Calu3 (cell line): ENCODE data around the gene SF1. TPM values are rescaled to one million over a fixed set of nuclear protein-coding genes. Genes with fewer than 3 reads are reported as not detected.

Experiments used
- BruUV-seq: library from RNA; stranded (reverse); fragments of 400-500 nt; replicated peaks from 2 replicates; lab custom pipeline; 2021; lab: Mats Ljungman, UMichigan
- CTCF ChIA-PET: fragments of 300-600 bp; sonication (Branson Sonifier 250); formaldehyde crosslinking; loops from one replicate; lab custom pipeline; 2022; ENCODE audit warnings: antibody characterized with exemption; lab: Charles Lee
- DNase-seq: peaks from one replicate; pipeline ENCODE4 v3.0.0; 2022
- H3K27ac Mint-ChIP-seq: one replicate; pipeline ENCODE4 v1.8.0; 2022; ENCODE audit warnings: mixed read lengths; ENCODE audit not compliant: unreplicated experiment
- H3K27me3 Mint-ChIP-seq: one replicate; pipeline ENCODE4 v1.8.0; 2022; ENCODE audit warnings: mixed read lengths; ENCODE audit not compliant: unreplicated experiment
- H3K36me3 Mint-ChIP-seq: one replicate; pipeline ENCODE4 v1.8.0; 2022; ENCODE audit warnings: mild to moderate bottlenecking, moderate library complexity, mixed read lengths; ENCODE audit not compliant: insufficient read depth, unreplicated experiment
- H3K4me1 Mint-ChIP-seq: one replicate; pipeline ENCODE4 v1.8.0; 2022; ENCODE audit warnings: mild to moderate bottlenecking, low read depth, mixed read lengths; ENCODE audit not compliant: unreplicated experiment
- H3K4me3 Mint-ChIP-seq: one replicate; pipeline ENCODE4 v1.8.0; 2022; ENCODE audit warnings: mild to moderate bottlenecking, low read depth, moderate library complexity, mixed read lengths; ENCODE audit not compliant: unreplicated experiment
- H3K9me3 Mint-ChIP-seq: one replicate; pipeline ENCODE4 v1.8.0; 2022; ENCODE audit warnings: low read depth, mixed read lengths; ENCODE audit not compliant: unreplicated experiment
- intact Hi-C: fragments of 100-400 bp; cut with micrococcal nuclease; formaldehyde crosslinking; loops from one replicate; pipeline ENCODE4 v1.10.0; 2022; ENCODE audit not compliant: unreplicated experiment
- total RNA-seq: library from RNA; stranded (reverse); gene quantifications from 2 replicates; pipeline ENCODE4 v1.2.3, GENCODE V29; 2022
- TF ChIP-seq, protein P1 (sequence below): fragments of 200-600 bp; IDR thresholded peaks from one replicate; pipeline ENCODE4 v1.8.0; 2022; ENCODE audit warnings: antibody characterized with exemption; ENCODE audit not compliant: unreplicated experiment

Gene SF1
- total RNA-seq, 1 experiment from 2014 or later, result 312 TPM

GRCh38 chr11:64762674-64763525 lies 15.4 kb downstream of the SF1 start:
- Mint-ChIP-seq H3K27ac (peak overlapping the region; percentile 19), H3K36me3 (peaks cover 75% of the 10 kb centered on the region), H3K9me3 (no peaks in the 10 kb centered on the region), H3K4me1 (peaks cover 21% of the 10 kb centered on the region), H3K4me3 (peak overlapping the region; percentile 13), H3K27me3 (no peaks in the 10 kb centered on the region)
- intact Hi-C loops, result no loop called here
- CTCF ChIA-PET, result interaction anchor here (0.6 kb wide), 1 partner anchor 360 kb away, joined by 4 read pairs; no protein-coding TSS in a partner anchor
- DNase-seq, result no peak
- TF ChIP-seq, protein P1, sequence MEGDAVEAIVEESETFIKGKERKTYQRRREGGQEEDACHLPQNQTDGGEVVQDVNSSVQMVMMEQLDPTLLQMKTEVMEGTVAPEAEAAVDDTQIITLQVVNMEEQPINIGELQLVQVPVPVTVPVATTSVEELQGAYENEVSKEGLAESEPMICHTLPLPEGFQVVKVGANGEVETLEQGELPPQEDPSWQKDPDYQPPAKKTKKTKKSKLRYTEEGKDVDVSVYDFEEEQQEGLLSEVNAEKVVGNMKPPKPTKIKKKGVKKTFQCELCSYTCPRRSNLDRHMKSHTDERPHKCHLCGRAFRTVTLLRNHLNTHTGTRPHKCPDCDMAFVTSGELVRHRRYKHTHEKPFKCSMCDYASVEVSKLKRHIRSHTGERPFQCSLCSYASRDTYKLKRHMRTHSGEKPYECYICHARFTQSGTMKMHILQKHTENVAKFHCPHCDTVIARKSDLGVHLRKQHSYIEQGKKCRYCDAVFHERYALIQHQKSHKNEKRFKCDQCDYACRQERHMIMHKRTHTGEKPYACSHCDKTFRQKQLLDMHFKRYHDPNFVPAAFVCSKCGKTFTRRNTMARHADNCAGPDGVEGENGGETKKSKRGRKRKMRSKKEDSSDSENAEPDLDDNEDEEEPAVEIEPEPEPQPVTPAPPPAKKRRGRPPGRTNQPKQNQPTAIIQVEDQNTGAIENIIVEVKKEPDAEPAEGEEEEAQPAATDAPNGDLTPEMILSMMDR, result no peak
- BruUV-seq, result no TSS peak

- CTCF ChIA-PET, result no interaction called here
- no peak for DNase-seq
- H3K36me3 Mint-ChIP-seq, result peaks cover 69% of the 10 kb centered on the region
- TF ChIP-seq, protein P1, result no peak
- intact Hi-C loops, result no loop called here
- no TSS peak for BruUV-seq
- no peaks in the 10 kb centered on the region for H3K9me3 Mint-ChIP-seq
- H3K4me1 Mint-ChIP-seq, result peaks cover 21% of the 10 kb centered on the region
- peak overlapping the region; percentile 13 for H3K4me3 Mint-ChIP-seq
- H3K27me3 Mint-ChIP-seq, result no peaks in the 10 kb centered on the region
- H3K27ac Mint-ChIP-seq, result peak overlapping the region; percentile 19
These were observed 16.1 kb downstream of the SF1 start for GRCh38 chr11:64762277-64762673.

DNA sequence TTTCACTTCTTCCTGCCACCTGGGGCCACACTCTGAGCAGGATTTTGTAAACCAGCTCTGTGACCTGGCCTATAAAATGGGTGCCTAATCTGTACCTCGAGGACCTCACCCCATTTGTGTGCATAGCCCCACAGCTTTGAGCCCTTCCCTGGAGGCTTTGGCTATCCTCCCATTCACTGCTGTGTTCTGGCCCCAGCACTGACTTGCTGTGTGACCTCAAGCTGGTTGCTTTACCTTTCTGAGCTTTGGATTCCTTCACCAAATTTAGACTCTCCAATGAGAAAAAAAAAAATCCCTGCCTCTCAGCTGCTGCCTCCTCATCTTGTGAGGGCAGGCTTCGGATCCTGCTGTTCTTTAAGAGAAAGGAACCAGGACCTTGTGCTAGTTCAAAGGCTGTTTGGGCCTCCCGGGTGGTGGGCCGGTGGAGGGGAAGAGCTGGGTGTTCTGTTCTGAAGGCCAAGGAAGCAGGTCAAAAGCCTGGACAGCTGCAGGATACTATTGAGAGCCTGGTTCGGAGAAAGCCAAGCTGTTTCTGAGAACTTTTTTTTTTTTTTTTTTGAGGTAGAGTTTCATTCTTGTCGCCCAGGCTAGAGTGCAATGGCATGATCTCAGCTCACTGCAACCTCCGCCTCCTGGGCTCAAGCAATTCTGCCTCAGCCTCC lies 17.5 kb downstream of the SF1 start:
- Mint-ChIP-seq H3K4me1 (peaks cover 21% of the 10 kb centered on the region), H3K36me3 (peaks cover 56% of the 10 kb centered on the region), H3K27ac (no peak overlapping the region), H3K9me3 (no peaks in the 10 kb centered on the region), H3K4me3 (no peak overlapping the region), H3K27me3 (no peaks in the 10 kb centered on the region)
- no peak for DNase-seq
- BruUV-seq, result no TSS peak
- intact Hi-C loops, result no loop called here
- TF ChIP-seq, protein P1, result no peak
- CTCF ChIA-PET, result no interaction called here

GRCh38 chr11:64759722-64760719 lies 18.3 kb downstream of the SF1 start, which contains the start of gene PYGM:
Gene PYGM (minus strand): TSS chr11:64759974. CDS start chr11:64759898, 76 bp downstream.
- BruUV-seq, result no TSS peak
- DNase-seq, result no peak
- H3K27ac Mint-ChIP-seq, result no peak within 1 kb of the TSS

More at GRCh38 chr11:64759722-64760719, 18.3 kb downstream of the SF1 start, which contains the start of gene PYGM:
- no peak within 1 kb of the TSS for H3K4me3 Mint-ChIP-seq
- no peaks in the 10 kb centered on the region for H3K27me3 Mint-ChIP-seq
- TF ChIP-seq, protein P1, result no peak
- H3K9me3 Mint-ChIP-seq, result no peaks in the 10 kb centered on the region
- peaks cover 18% of the 10 kb centered on the region for H3K4me1 Mint-ChIP-seq
- H3K36me3 Mint-ChIP-seq, result peaks cover 47% of the 10 kb centered on the region
- CTCF ChIA-PET, result interaction anchor here (0.6 kb wide), 1 partner anchor 44 kb away, joined by 3 read pairs; no protein-coding TSS in a partner anchor
- intact Hi-C loops, result no loop called here
